CD4-positive, alpha-beta T cell (primary cell): ENCODE measurements around the gene AGMO. TPM values are rescaled to one million over a fixed set of nuclear protein-coding genes. Genes with fewer than 3 reads are reported as not detected.

Experiments
- ATAC-seq: fragments of 200-7000 bp; cut with Tn5 transposase; one replicate; pipeline ENCODE4 v1.10.0; 2022; ENCODE audit warnings: mild to moderate bottlenecking; ENCODE audit not compliant: poor library complexity
- CTCF ChIA-PET: fragments of 350-600 bp; sonication (Branson Sonifier 250); formaldehyde crosslinking; loops from one replicate; lab custom pipeline; 2021; ENCODE audit warnings: antibody characterized with exemption, inconsistent platforms; lab: Charles Lee
- POLR2A ChIA-PET: fragments of 350-600 bp; sonication (Branson Sonifier 250); formaldehyde crosslinking; loops from one replicate; lab custom pipeline; 2021; ENCODE audit warnings: antibody characterized with exemption, inconsistent platforms; lab: Charles Lee
- DNase-seq, 14 experiments: peaks; one replicate each; pipeline ENCODE4 v3.0.0-alpha.2; 2013 to 2020; ENCODE audit warnings: mixed read lengths in 2 of 14
- H3K27ac ChIP-seq, 2 donors: one replicate each; pipeline versions ENCODE4 v1.5.1 to v1.7.0; 2013; ENCODE audit warnings: low read length in 2 of 2, low read depth in 1 of 2, mild to moderate bottlenecking in 1 of 2
- H3K27me3 ChIP-seq, 2 experiments: 1 replicate in 1 of 2; 2 replicates in 1 of 2; pipeline versions ENCODE4 v1.6.1 to v1.7.0; 2013; ENCODE audit warnings: low read length in 2 of 2, control low read depth in 1 of 2, mild to moderate bottlenecking in 1 of 2, moderate library complexity in 1 of 2; ENCODE audit not compliant: insufficient read depth in 2 of 2, control insufficient read depth in 1 of 2
- H3K36me3 ChIP-seq: one replicate; pipeline ENCODE4 v1.6.1; 2013; ENCODE audit warnings: low read length, control low read depth; ENCODE audit not compliant: insufficient read depth
- H3K4me1 ChIP-seq: one replicate; pipeline ENCODE4 v1.6.1; 2013; ENCODE audit warnings: low read length, control low read depth; ENCODE audit not compliant: insufficient read depth
- H3K4me3 ChIP-seq: one replicate; pipeline ENCODE4 v1.5.1; 2013; ENCODE audit warnings: mild to moderate bottlenecking, low read length, moderate library complexity
- H3K9me3 ChIP-seq, 2 experiments: 1 replicate in 1 of 2; 2 replicates in 1 of 2; pipeline versions ENCODE4 v1.6.1 to v1.7.0; 2013; ENCODE audit warnings: low read length in 2 of 2, mild to moderate bottlenecking in 2 of 2, control low read depth in 1 of 2, moderate library complexity in 1 of 2; ENCODE audit not compliant: control insufficient read depth in 1 of 2, insufficient read depth in 1 of 2
- H3K27ac Mint-ChIP-seq: one replicate; pipeline ENCODE4 v1.8.0; 2020; ENCODE audit warnings: mixed read lengths
- H3K27me3 Mint-ChIP-seq: one replicate; pipeline ENCODE4 v1.8.0; 2021; ENCODE audit warnings: mixed read lengths
- H3K36me3 Mint-ChIP-seq: one replicate; pipeline ENCODE4 v1.8.0; 2021; ENCODE audit warnings: low read depth, mixed read lengths
- H3K4me1 Mint-ChIP-seq: one replicate; pipeline ENCODE4 v1.8.0; 2021; ENCODE audit warnings: low read depth, mixed read lengths
- H3K4me3 Mint-ChIP-seq: one replicate; pipeline ENCODE4 v1.8.0; 2020; ENCODE audit warnings: mild to moderate bottlenecking, mixed read lengths
- H3K9me3 Mint-ChIP-seq: one replicate; pipeline ENCODE4 v1.8.0; 2020; ENCODE audit warnings: mixed read lengths
- intact Hi-C, 2 experiments: fragments of 100-400 bp; cut with DNase I in 1 of 2; cut with micrococcal nuclease in 1 of 2; formaldehyde crosslinking; loops; one replicate each; pipeline versions ENCODE4 v1.15.1 to v1.9.0; 2023 to 2025; cut with DNase I, micrococcal nuclease
- total RNA-seq, 174 experiments: library from RNA in 2 of 174; stranded (reverse) in 2 of 174; gene quantifications; one replicate each; pipeline ENCODE4 v1.2.3 and lab custom pipeline; 2021 to 2026
- TF ChIP-seq, protein P1 (sequence below): fragments of 200-600 bp; IDR thresholded peaks from one replicate; pipeline ENCODE4 v1.8.0; 2022; ENCODE audit warnings: antibody characterized with exemption, mild to moderate bottlenecking

AGMO gene
- total RNA-seq, 2 experiments from 2014 or later = not detected

- no peak overlapping the region for H3K4me3 ChIP-seq
- Mint-ChIP-seq H3K4me1 (no peaks in the 10 kb centered on the region), H3K4me3 (no peak overlapping the region), H3K9me3 (peaks cover 5% of the 10 kb centered on the region), H3K36me3 (no peaks in the 10 kb centered on the region), H3K27ac (no peak overlapping the region), H3K27me3 (no peaks in the 10 kb centered on the region)
- H3K27ac ChIP-seq = no peak overlapping the region
- POLR2A ChIA-PET = no interaction called here
- DNase-seq = no peak
- H3K4me1 ChIP-seq = no peaks in the 10 kb centered on the region
- intact Hi-C loops = no loop called here
- H3K36me3 ChIP-seq = no peaks in the 10 kb centered on the region
- CTCF ChIA-PET = no interaction called here
- H3K9me3 ChIP-seq = peaks cover 0 to 17% of the 10 kb centered on the region in 2 experiments
- TF ChIP-seq, protein P1, sequence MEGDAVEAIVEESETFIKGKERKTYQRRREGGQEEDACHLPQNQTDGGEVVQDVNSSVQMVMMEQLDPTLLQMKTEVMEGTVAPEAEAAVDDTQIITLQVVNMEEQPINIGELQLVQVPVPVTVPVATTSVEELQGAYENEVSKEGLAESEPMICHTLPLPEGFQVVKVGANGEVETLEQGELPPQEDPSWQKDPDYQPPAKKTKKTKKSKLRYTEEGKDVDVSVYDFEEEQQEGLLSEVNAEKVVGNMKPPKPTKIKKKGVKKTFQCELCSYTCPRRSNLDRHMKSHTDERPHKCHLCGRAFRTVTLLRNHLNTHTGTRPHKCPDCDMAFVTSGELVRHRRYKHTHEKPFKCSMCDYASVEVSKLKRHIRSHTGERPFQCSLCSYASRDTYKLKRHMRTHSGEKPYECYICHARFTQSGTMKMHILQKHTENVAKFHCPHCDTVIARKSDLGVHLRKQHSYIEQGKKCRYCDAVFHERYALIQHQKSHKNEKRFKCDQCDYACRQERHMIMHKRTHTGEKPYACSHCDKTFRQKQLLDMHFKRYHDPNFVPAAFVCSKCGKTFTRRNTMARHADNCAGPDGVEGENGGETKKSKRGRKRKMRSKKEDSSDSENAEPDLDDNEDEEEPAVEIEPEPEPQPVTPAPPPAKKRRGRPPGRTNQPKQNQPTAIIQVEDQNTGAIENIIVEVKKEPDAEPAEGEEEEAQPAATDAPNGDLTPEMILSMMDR = no peak
- ATAC-seq = no peak
- no peaks in the 10 kb centered on the region for H3K27me3 ChIP-seq
Observed at GRCh38 chr7:15600298-15600697, 38.5 kb upstream of the AGMO start.

GRCh38 chr7:15594461-15594860 lies 32.6 kb upstream of the AGMO start:
- no peak overlapping the region for H3K27ac ChIP-seq
- no peaks in the 10 kb centered on the region for H3K4me1 Mint-ChIP-seq
- H3K27me3 Mint-ChIP-seq = no peaks in the 10 kb centered on the region
- no peaks in the 10 kb centered on the region for H3K36me3 ChIP-seq
- H3K4me3 Mint-ChIP-seq = no peak overlapping the region
- POLR2A ChIA-PET = no interaction called here
- intact Hi-C loops = loop anchor here in 1 of 2 experiments (5.0 kb wide), 1 partner anchor 58 kb away; no protein-coding TSS in a partner anchor
- peaks cover 17% of the 10 kb centered on the region for H3K9me3 Mint-ChIP-seq
- H3K27ac Mint-ChIP-seq = no peak overlapping the region
- ATAC-seq (no peak), DNase-seq (no peak)
- CTCF ChIA-PET = no interaction called here
- no peaks in the 10 kb centered on the region for H3K4me1 ChIP-seq
- no peak overlapping the region for H3K4me3 ChIP-seq
- no peaks in the 10 kb centered on the region for H3K36me3 Mint-ChIP-seq
- TF ChIP-seq, protein P1 = no peak
- no peaks in the 10 kb centered on the region for H3K27me3 ChIP-seq
- H3K9me3 ChIP-seq = peaks cover 0 to 10% of the 10 kb centered on the region in 2 experiments

GRCh38 chr7:15593382-15593781 lies 31.6 kb upstream of the AGMO start:
- CTCF ChIA-PET = no interaction called here
- no peaks in the 10 kb centered on the region for H3K4me1 ChIP-seq

More at GRCh38 chr7:15593382-15593781, 31.6 kb upstream of the AGMO start:
- no peak for DNase-seq
- ATAC-seq = no peak
- TF ChIP-seq, protein P1 = no peak
- H3K9me3 Mint-ChIP-seq = peaks cover 19% of the 10 kb centered on the region
- Histone ChIP-seq H3K27ac (no peak overlapping the region), H3K27me3 (no peaks in the 10 kb centered on the region), H3K4me3 (no peak overlapping the region), H3K36me3 (no peaks in the 10 kb centered on the region), H3K9me3 (peaks cover 0 to 4% of the 10 kb centered on the region in 2 experiments)
- H3K36me3 Mint-ChIP-seq = no peaks in the 10 kb centered on the region
- POLR2A ChIA-PET = no interaction called here
- H3K4me1 Mint-ChIP-seq = no peaks in the 10 kb centered on the region
- H3K27ac Mint-ChIP-seq = no peak overlapping the region
- intact Hi-C loops = loop anchor here in 1 of 2 experiments (5.0 kb wide), 1 partner anchor 59 kb away; no protein-coding TSS in a partner anchor
- H3K4me3 Mint-ChIP-seq = no peak overlapping the region
- H3K27me3 Mint-ChIP-seq = no peaks in the 10 kb centered on the region
